Measurements from ENCODE around the gene KIF26B. TPM values are rescaled to one million over a fixed set of nuclear protein-coding genes. Genes with fewer than 3 reads are reported as not detected.

Gene KIF26B
- total and polyA plus RNA-seq, 2 experiments from 2014 or later, result 0.03 to 0.76 TPM

- Mint-ChIP-seq H3K36me3 (ENCODE audit: low read depth) (no peaks in the 10 kb centered on the region), H3K27ac (no peak overlapping the region), H3K4me3 (no peak overlapping the region), H3K9me3 (peaks cover 8% of the 10 kb centered on the region; the same call in 1 of the 3 replicates), H3K27me3 (ENCODE audit: insufficient read depth, low read depth, poor library complexity) (no peaks in the 10 kb centered on the region), H3K4me1 (peaks cover 17% of the 10 kb centered on the region; the same call in 2 of the 3 replicates)
- no peak for TF ChIP-seq STAT1 (IDR thresholded peaks at IDR 0.05; ENCODE audit: unreplicated experiment)
- peak; percentile 32 to 50 for TF ChIP-seq CTCF (conservative IDR thresholded peaks at IDR 0.05; ENCODE audit: low read depth in 2 of 2)
- Histone ChIP-seq H3K4me3 (no peak overlapping the region), H3F3A (replicated peaks; ENCODE audit: low read depth) (no peaks in the 10 kb centered on the region), H4K20me1 (replicated peaks; ENCODE audit: insufficient read depth) (no peaks in the 10 kb centered on the region), H3K36me3 (ENCODE audit: insufficient read depth) (no peaks in the 10 kb centered on the region), H3K4me1 (ENCODE audit: insufficient read depth) (peaks cover 9% of the 10 kb centered on the region; the same call in 1 of the 2 replicates), H3K27me3 (ENCODE audit: insufficient read depth) (no peaks in the 10 kb centered on the region), H3K27ac (ENCODE audit: low read depth) (no peak overlapping the region), H3K79me2 (replicated peaks; ENCODE audit: insufficient read depth) (no peaks in the 10 kb centered on the region), H3K4me2 (no peak overlapping the region), H2AFZ (no peak overlapping the region), H3K9me2 (ENCODE audit: insufficient read depth) (peaks cover 6% of the 10 kb centered on the region; the same call in 1 of the 2 replicates)
- DNase-seq (ENCODE audit: low spot score) (peak; percentile 70), ATAC-seq (peak; percentile 35; the same call in 1 of the 3 replicates)
These were observed 338.2 kb downstream of the KIF26B start for GRCh38 chr1:245493029-245493428.

GRCh38 chr1:245495681-245496080 lies 340.9 kb downstream of the KIF26B start:
- Histone ChIP-seq H3K4me1 (ENCODE audit: insufficient read depth) (no peaks in the 10 kb centered on the region), H3K9me2 (ENCODE audit: insufficient read depth) (peaks cover 6% of the 10 kb centered on the region; the same call in 1 of the 2 replicates), H3K4me3 (no peak overlapping the region), H3K79me2 (replicated peaks; ENCODE audit: insufficient read depth) (no peaks in the 10 kb centered on the region), H3K27me3 (ENCODE audit: insufficient read depth) (no peaks in the 10 kb centered on the region), H4K20me1 (replicated peaks; ENCODE audit: insufficient read depth) (no peaks in the 10 kb centered on the region), H2AFZ (no peak overlapping the region), H3K4me2 (no peak overlapping the region), H3K27ac (ENCODE audit: low read depth) (no peak overlapping the region), H3K36me3 (ENCODE audit: insufficient read depth) (no peaks in the 10 kb centered on the region), H3F3A (replicated peaks; ENCODE audit: low read depth) (no peaks in the 10 kb centered on the region)
- H3K27ac Mint-ChIP-seq, result no peak overlapping the region
- H3K27me3 Mint-ChIP-seq (ENCODE audit: insufficient read depth, low read depth, poor library complexity), result peaks cover 3% of the 10 kb centered on the region
- no peak for DNase-seq (ENCODE audit: low spot score)
- H3K4me3 Mint-ChIP-seq, result no peak overlapping the region
- H3K4me1 Mint-ChIP-seq, result peaks cover 4% of the 10 kb centered on the region; the same call in 2 of the 3 replicates
- no peaks in the 10 kb centered on the region for H3K36me3 Mint-ChIP-seq (ENCODE audit: low read depth)
- peaks cover 4% of the 10 kb centered on the region; the same call in 1 of the 3 replicates for H3K9me3 Mint-ChIP-seq
- ATAC-seq, result no peak
- TF ChIP-seq ZNF331 (CRISPR knock-in tag; IDR thresholded peaks at IDR 0.05; ENCODE audit: low read depth), result no peak
- no peak for TF ChIP-seq ZNF114 (CRISPR knock-in tag; IDR thresholded peaks at IDR 0.05)
- no peak for TF ChIP-seq CTCF (conservative IDR thresholded peaks at IDR 0.05; ENCODE audit: low read depth in 2 of 2)
- no peak for TF ChIP-seq EZH2phosphoT487 (IDR thresholded peaks at IDR 0.05; ENCODE audit: unreplicated experiment)
- TF ChIP-seq REST (IDR thresholded peaks at IDR 0.05; ENCODE audit: unreplicated experiment), result no peak
- TF ChIP-seq NANOG (IDR thresholded peaks at IDR 0.05; ENCODE audit: borderline replicate concordance), result no peak
